ENCODE results near the gene CPSF3. TPM values are rescaled to one million over a fixed set of nuclear protein-coding genes. Genes with fewer than 3 reads are reported as not detected.

The CPSF3 gene
- polyA plus RNA-seq, 2 of the 4 experiments (the other 2 are of a cell fraction), result 63.4 to 77.2 TPM

GRCh38 chr2:9374071-9374730 is 49.3 kb upstream of the CPSF3 start:
- FAIRE-seq, result no peak
- DNase-seq (ENCODE audit: low read depth in 1 of 2, low spot score in 1 of 2), result no peak
- Histone ChIP-seq H3K9me3 (no peaks in the 10 kb centered on the region), H3K4me1 (peaks cover 20% of the 10 kb centered on the region), H3K4me2 (no peak overlapping the region), H3K4me3 (no peak overlapping the region), H3K27ac (no peak overlapping the region)
- POLR2A ChIA-PET, result no interaction called here
- CTCF ChIA-PET, result interaction anchor here (1.5 kb wide), 1 partner anchor 168 kb away, joined by 3 read pairs; the partner anchor contains the start of gene ASAP2
- no peak for ATAC-seq
- no peak for TF ChIP-seq NR3C1 (IDR thresholded peaks at IDR 0.05)
- TF ChIP-seq CBX8 (IDR thresholded peaks at IDR 0.05), result no peak
- 95% methylated on average over 18 of the region's 18 CpGs for WGBS (ENCODE audit: missing lambda C conversion rate)

GRCh38 chr2:9375857-9376428 is 47.5 kb upstream of the CPSF3 start:
- H3K9me3 ChIP-seq, result no peaks in the 10 kb centered on the region
- peaks cover 37% of the 10 kb centered on the region for H3K4me1 ChIP-seq
- CTCF ChIA-PET, result interaction anchor here (1.3 to 2.2 kb wide), 3 partner anchors 10 to 233 kb away, joined by 5 to 16 read pairs (median 5); no protein-coding TSS in a partner anchor
- POLR2A ChIA-PET, result no interaction called here
- DNase-seq (ENCODE audit: low read depth in 1 of 2, low spot score in 1 of 2) (no peak), ATAC-seq (no peak), FAIRE-seq (no peak)
- TF ChIP-seq POLR2A (IDR thresholded peaks at IDR 0.05; ENCODE audit: low read length), result no peak
- no peak overlapping the region; a peak in 1 of 6 replicates for H3K27ac ChIP-seq
- 85% methylated on average over 4 of the region's 4 CpGs for WGBS (ENCODE audit: missing lambda C conversion rate)
- H3K4me3 ChIP-seq, result no peak overlapping the region
- no peak overlapping the region for H3K4me2 ChIP-seq

GRCh38 chr2:9377461-9378097 is 45.9 kb upstream of the CPSF3 start:
- no peak for TF ChIP-seq RAD21 (conservative IDR thresholded peaks at IDR 0.05 in 1 of 2, IDR thresholded peaks at IDR 0.05 in 1 of 2)
- TF ChIP-seq RCOR1 (IDR thresholded peaks at IDR 0.05; ENCODE audit: low read depth, low read length), result no peak
- TF ChIP-seq CHD4 (IDR thresholded peaks at IDR 0.05; ENCODE audit: borderline replicate concordance), result no peak
- TF ChIP-seq EHMT2 (IDR thresholded peaks at IDR 0.05; ENCODE audit: low read depth), result no peak
- TF ChIP-seq BHLHE40 (IDR thresholded peaks at IDR 0.05; ENCODE audit: low read depth, low read length), result no peak
- no peak for TF ChIP-seq PBX3 (IDR thresholded peaks at IDR 0.05)
- no peak for TF ChIP-seq CEBPB (IDR thresholded peaks at IDR 0.05)
- no peak for TF ChIP-seq RNF2 (IDR thresholded peaks at IDR 0.05; ENCODE audit: borderline replicate concordance, low read depth)
- TF ChIP-seq MAZ (IDR thresholded peaks at IDR 0.05; ENCODE audit: borderline replicate concordance, low read depth, low read length), result no peak
- no peak for TF ChIP-seq MAX (IDR thresholded peaks at IDR 0.05)
- no peak for TF ChIP-seq ZC3H11A (IDR thresholded peaks at IDR 0.05)
- no peak for TF ChIP-seq POLR2AphosphoS2 (conservative IDR thresholded peaks at IDR 0.05; ENCODE audit: low read length)
- no peak for TF ChIP-seq KDM1A (IDR thresholded peaks at IDR 0.05; ENCODE audit: low read depth)
- no peak for TF ChIP-seq MAFK (IDR thresholded peaks at IDR 0.05; ENCODE audit: partially characterized antibody)
- TF ChIP-seq HOXB5 (CRISPR knock-in tag; IDR thresholded peaks at IDR 0.05), result no peak
- no peak for TF ChIP-seq NPAS2 (CRISPR knock-in tag; IDR thresholded peaks at IDR 0.05; ENCODE audit: borderline replicate concordance)
- no peak for TF ChIP-seq HES2 (IDR thresholded peaks at IDR 0.05)
- no peak for TF ChIP-seq FOSB (CRISPR knock-in tag; IDR thresholded peaks at IDR 0.05)
- no peak for TF ChIP-seq TFCP2L1 (CRISPR knock-in tag; IDR thresholded peaks at IDR 0.05)
- TF ChIP-seq GATA3 (IDR thresholded peaks at IDR 0.05; ENCODE audit: borderline replicate concordance), result no peak
- Histone ChIP-seq H3K27ac (peak overlapping the region; percentile 92 to 96), H3K9me3 (no peaks in the 10 kb centered on the region), H3K4me2 (peak overlapping the region; percentile 68), H3K4me3 (no peak overlapping the region), H3K4me1 (peaks cover 52% of the 10 kb centered on the region)
- WGBS (ENCODE audit: missing lambda C conversion rate), result 77% methylated on average over 9 of the region's 9 CpGs
- ChIA-PET POLR2A (no interaction called here), CTCF (interaction anchor here (1.0 to 1.3 kb wide), 5 partner anchors 8 to 234 kb away, joined by 3 to 5 read pairs (median 4); no protein-coding TSS in a partner anchor)
- ATAC-seq (no peak), FAIRE-seq (no peak), DNase-seq (ENCODE audit: low read depth in 1 of 2, low spot score in 1 of 2) (no peak)

Data from A549 (cell line).